C1 segment of cervical spinal cord (tissue), 14 donors: ENCODE data around the gene CALML4.
"Not testable (repeated sequence)": the region's sequence is repeated elsewhere in the genome, so short reads cannot be mapped to it uniquely, and the experiment has no call there.

Experiments
- DNase-seq, 14 donors: peaks; one replicate each; lab custom pipeline; 2025; lab: John Stamatoyannopoulos, UW

The CALML4 gene

GRCh38 chr15:68204776-68205557 is at the start of gene CALML4:
CALML4 (minus strand) TSS chr15:68205332; CDS start chr15:68205247, 85 bp downstream.
- DNase-seq: peak in 4 of 14 donors; percentile 18 to 71 (median 34)

- peak in 2 of 14 donors; percentile 30 to 56 for DNase-seq
Observed at GRCh38 chr15:68252925-68253534, 47.9 kb upstream of the CALML4 start.

- DNase-seq: no peak
Observed at GRCh38 chr15:68249058-68249713, 44.1 kb upstream of the CALML4 start.

GRCh38 chr15:68244235-68244634 is 39.1 kb upstream of the CALML4 start:
- DNase-seq: no peak

GRCh38 chr15:68241088-68241935 is 36.2 kb upstream of the CALML4 start:
- DNase-seq: no peak

- no peak for DNase-seq
Observed at GRCh38 chr15:68239025-68239424, 33.9 kb upstream of the CALML4 start.

GRCh38 chr15:68235022-68235421 is 29.9 kb upstream of the CALML4 start:
- DNase-seq: no peak

GRCh38 chr15:68234520-68234919 is 29.4 kb upstream of the CALML4 start:
- DNase-seq: not testable (repeated sequence)

- no peak for DNase-seq
Observed at GRCh38 chr15:68234060-68234459, 28.9 kb upstream of the CALML4 start.

- peak in 1 of 14 donors; percentile 30 for DNase-seq
Observed at GRCh38 chr15:68232937-68233336, 27.8 kb upstream of the CALML4 start.

- no peak for DNase-seq
Observed at GRCh38 chr15:68232449-68232848, 27.3 kb upstream of the CALML4 start.

- DNase-seq: no peak
Observed at GRCh38 chr15:68231102-68231818, 26.1 kb upstream of the CALML4 start.

GRCh38 chr15:68230157-68231100 is 25.3 kb upstream of the CALML4 start:
- DNase-seq: peak in 2 of 14 donors; percentile 46 to 47

GRCh38 chr15:68229386-68230156 is 24.4 kb upstream of the CALML4 start, which contains the start of gene CLN6:
CLN6 (minus strand) TSS chr15:68229728; CDS start chr15:68229584, 144 bp downstream.
- DNase-seq: peak in 12 of 14 donors; percentile 66 to 87 (median 83)

GRCh38 chr15:68228971-68229385 is 23.8 kb upstream of the CALML4 start:
- DNase-seq: no peak

- DNase-seq: no peak
Observed at GRCh38 chr15:68228143-68228970, 23.2 kb upstream of the CALML4 start.

GRCh38 chr15:68227643-68228142 is 22.6 kb upstream of the CALML4 start:
- no peak for DNase-seq

GRCh38 chr15:68225442-68225841 is 20.3 kb upstream of the CALML4 start:
- not testable (repeated sequence) for DNase-seq
